ENCODE results near the gene TCF20. TPM values are rescaled to one million over a fixed set of nuclear protein-coding genes. Genes with fewer than 3 reads are reported as not detected.
A peak's percentile ranks its signal among the peaks of the same experiment; 100 is the strongest.

The TCF20 gene
- total and polyA plus RNA-seq, 2 experiments from 2014 or later, result 5.9 to 34.3 TPM

GRCh38 chr22:42225841-42226240 is 44.6 kb downstream of the TCF20 start:
- Histone ChIP-seq H4K20me1 (ENCODE audit: insufficient read depth, poor library complexity, severe bottlenecking) (peaks cover 86% of the 10 kb centered on the region), H3K4me3 (no peak overlapping the region), H3K27me3 (no peaks in the 10 kb centered on the region), H2AFZ (no peak overlapping the region), H3K4me2 (no peak overlapping the region), H3K9me2 (replicated peaks; ENCODE audit: insufficient read depth) (no peaks in the 10 kb centered on the region), H3K9me3 (ENCODE audit: low read depth) (no peaks in the 10 kb centered on the region), H3K4me1 (ENCODE audit: insufficient read depth) (peaks cover 39% of the 10 kb centered on the region), H3K27ac (no peak overlapping the region), H3K79me2 (peaks cover 97% of the 10 kb centered on the region), H3K36me3 (replicated peaks; ENCODE audit: insufficient read depth, low read depth) (no peaks in the 10 kb centered on the region)
- no peak for DNase-seq (ENCODE audit: low spot score)
- WGBS (ENCODE audit: low lambda C conversion rate, missing lambda C conversion rate), result 68% methylated on average over 1 of the region's 1 CpG
- TF ChIP-seq EZH2 (IDR thresholded peaks at IDR 0.05; ENCODE audit: borderline replicate concordance) (no peak), EZH2phosphoT487 (IDR thresholded peaks at IDR 0.05; ENCODE audit: low read depth, severe bottlenecking, unreplicated experiment) (no peak), CTCF (IDR thresholded peaks at IDR 0.05; ENCODE audit: poor library complexity) (no peak)

- no peaks in the 10 kb centered on the region for H3K36me3 ChIP-seq (replicated peaks; ENCODE audit: insufficient read depth, low read depth)
- H3K27me3 ChIP-seq, result no peaks in the 10 kb centered on the region
- DNase-seq (ENCODE audit: low spot score), result no peak
- no peaks in the 10 kb centered on the region for H3K9me2 ChIP-seq (replicated peaks; ENCODE audit: insufficient read depth)
- WGBS (ENCODE audit: low lambda C conversion rate, missing lambda C conversion rate), result 83% methylated on average over 1 of the region's 1 CpG
- peaks cover 27% of the 10 kb centered on the region for H3K4me1 ChIP-seq (ENCODE audit: insufficient read depth)
- H2AFZ ChIP-seq, result no peak overlapping the region
- TF ChIP-seq CTCF (IDR thresholded peaks at IDR 0.05; ENCODE audit: poor library complexity) (no peak), EZH2 (IDR thresholded peaks at IDR 0.05; ENCODE audit: borderline replicate concordance) (no peak), EZH2phosphoT487 (IDR thresholded peaks at IDR 0.05; ENCODE audit: low read depth, severe bottlenecking, unreplicated experiment) (no peak)
- peaks cover 83% of the 10 kb centered on the region for H4K20me1 ChIP-seq (ENCODE audit: insufficient read depth, poor library complexity, severe bottlenecking)
- H3K79me2 ChIP-seq, result peaks cover 95% of the 10 kb centered on the region
- H3K4me3 ChIP-seq, result no peak overlapping the region
- H3K9me3 ChIP-seq (ENCODE audit: low read depth), result no peaks in the 10 kb centered on the region
- H3K27ac ChIP-seq, result peak overlapping the region; percentile 65
- H3K4me2 ChIP-seq, result peak overlapping the region; percentile 27
Observed at GRCh38 chr22:42222140-42222539, 48.3 kb downstream of the TCF20 start.

Other genes with a start within 250 kb of the TCF20 start
- 24.2 and 24.6 TPM in 2 replicates for gene NAGA, start 199.8 kb downstream of the TCF20 start, total RNA-seq
- 23.8 and 31.1 TPM in 2 replicates for gene NAGA, start 199.8 kb downstream of the TCF20 start, polyA plus RNA-seq
- gene PHETA2, start 196.4 kb downstream of the TCF20 start, total RNA-seq, result 5.4 and 10.4 TPM in 2 replicates
- 8.3 and 9.3 TPM in 2 replicates for gene PHETA2, start 196.4 kb downstream of the TCF20 start, polyA plus RNA-seq
- gene SMDT1, start 191.0 kb downstream of the TCF20 start, total RNA-seq, result 10.8 and 14.7 TPM in 2 replicates
- 143 and 145 TPM in 2 replicates for gene SMDT1, start 191.0 kb downstream of the TCF20 start, polyA plus RNA-seq
- gene NDUFA6, start 179.9 kb downstream of the TCF20 start, total RNA-seq, result 97.4 and 98.5 TPM in 2 replicates
- 182 and 183 TPM in 2 replicates for gene NDUFA6, start 179.9 kb downstream of the TCF20 start, polyA plus RNA-seq
- gene CYP2D6, start 139.8 kb downstream of the TCF20 start, total RNA-seq, result 2.2 and 3.8 TPM in 2 replicates
- gene CYP2D6, start 139.8 kb downstream of the TCF20 start, polyA plus RNA-seq, result 5.0 and 6.1 TPM in 2 replicates
- gene NFAM1, start 161.8 kb upstream of the TCF20 start, total RNA-seq, result 0.16 and 0.53 TPM in 2 replicates
- 0.15 and 1.0 TPM in 2 replicates for gene NFAM1, start 161.8 kb upstream of the TCF20 start, polyA plus RNA-seq
- 25.0 and 27.6 TPM in 2 replicates for gene RRP7A, start 249.1 kb upstream of the TCF20 start, total RNA-seq
- gene RRP7A, start 249.1 kb upstream of the TCF20 start, polyA plus RNA-seq, result 41.7 and 51.6 TPM in 2 replicates

Data from hepatocyte (in vitro differentiated cells).